Suprapubic skin (tissue), 4 donors: ENCODE data around the gene LMLN. TPM values are rescaled to one million over a fixed set of nuclear protein-coding genes. Genes with fewer than 3 reads are reported as not detected.

Experiments
- DNase-seq, 2 donors: peaks; one replicate each; pipeline ENCODE4 v3.0.0-alpha.2; 2019; ENCODE audit warnings: low spot score in 2 of 2
- H3K27ac ChIP-seq: fragments of 200-600 bp; sonication (generic); one replicate; pipeline ENCODE4 v1.5.1; 2019
- H3K27me3 ChIP-seq: fragments of 200-600 bp; sonication (generic); one replicate; pipeline ENCODE4 v1.5.1; 2019
- H3K36me3 ChIP-seq: fragments of 200-600 bp; sonication (generic); one replicate; pipeline ENCODE4 v1.5.1; 2019
- H3K4me1 ChIP-seq: fragments of 200-600 bp; sonication (generic); one replicate; pipeline ENCODE4 v1.5.1; 2019
- H3K4me3 ChIP-seq: fragments of 200-600 bp; sonication (generic); one replicate; pipeline ENCODE4 v1.5.1; 2019; ENCODE audit warnings: mild to moderate bottlenecking
- H3K9me3 ChIP-seq: fragments of 200-600 bp; sonication (generic); one replicate; pipeline ENCODE4 v1.5.1; 2019
- CTCF ChIP-seq, 2 donors: fragments of 200-600 bp in 1 of 2; fragments of 450-650 bp in 1 of 2; sonication (generic) in 1 of 2; IDR thresholded peaks; one replicate each; pipeline ENCODE4 v1.5.1; 2016 to 2019; ENCODE audit warnings: antibody characterized with exemption in 2 of 2, mild to moderate bottlenecking in 1 of 2, moderate library complexity in 1 of 2
- EP300 ChIP-seq: sonication (generic); formaldehyde crosslinking; IDR thresholded peaks from one replicate; pipeline ENCODE4 v1.6.1; 2017; ENCODE audit warnings: antibody characterized with exemption
- POLR2A ChIP-seq, 2 donors: fragments of 450-650 bp; IDR thresholded peaks; one replicate each; pipeline ENCODE4 v1.6.1; 2017; ENCODE audit warnings: antibody characterized with exemption in 2 of 2, mild to moderate bottlenecking in 2 of 2, moderate library complexity in 2 of 2
- POLR2AphosphoS5 ChIP-seq, 3 donors: sonication (generic); formaldehyde crosslinking; IDR thresholded peaks; one replicate each; pipeline ENCODE4 v1.6.1; 2017; ENCODE audit warnings: antibody characterized with exemption in 3 of 3
- WGBS: methylation state at CpG from one replicate; pipeline ENCODE4 v1.1.5; 2018; 5-methylcytosine and 5-hydroxymethylcytosine counted together
- total RNA-seq, 4 donors: library from RNA; depleted of rRNA; stranded (reverse); fragments of >200 nt; gene quantifications; one replicate each; pipeline ENCODE4 v1.1.0, GENCODE V29; 2016

LMLN gene
- total RNA-seq, 4 donors from 2014 or later, result 3.4 to 8.2 (median 5.5) TPM

GRCh38 chr3:198019115-198019514 lies 59.1 kb downstream of the LMLN start:
- no peaks in the 10 kb centered on the region for H3K27me3 ChIP-seq
- H3K9me3 ChIP-seq, result no peaks in the 10 kb centered on the region
- TF ChIP-seq POLR2A (IDR thresholded peaks at IDR 0.05), result no peak
- TF ChIP-seq POLR2AphosphoS5 (IDR thresholded peaks at IDR 0.05), result no peak
- TF ChIP-seq CTCF (IDR thresholded peaks at IDR 0.05), result no peak
- TF ChIP-seq EP300, result no peak
- no peak overlapping the region for H3K4me3 ChIP-seq
- no peak for DNase-seq
- H3K27ac ChIP-seq, result no peak overlapping the region
- no peaks in the 10 kb centered on the region for H3K4me1 ChIP-seq
- 83% methylated on average over 2 of the region's 2 CpGs for WGBS
- peaks cover 14% of the 10 kb centered on the region for H3K36me3 ChIP-seq

GRCh38 chr3:198021320-198021719 lies 61.3 kb downstream of the LMLN start:
- Histone ChIP-seq H3K4me1 (no peaks in the 10 kb centered on the region), H3K9me3 (no peaks in the 10 kb centered on the region), H3K4me3 (no peak overlapping the region), H3K36me3 (peaks cover 24% of the 10 kb centered on the region), H3K27me3 (no peaks in the 10 kb centered on the region), H3K27ac (no peak overlapping the region)
- TF ChIP-seq CTCF (IDR thresholded peaks at IDR 0.05), result no peak
- TF ChIP-seq POLR2A (IDR thresholded peaks at IDR 0.05), result no peak
- TF ChIP-seq POLR2AphosphoS5 (IDR thresholded peaks at IDR 0.05), result no peak
- TF ChIP-seq EP300, result no peak
- 84% methylated on average over 5 of the region's 5 CpGs for WGBS
- DNase-seq, result no peak

- 97% methylated on average over 3 of the region's 3 CpGs for WGBS
- no peaks in the 10 kb centered on the region for H3K9me3 ChIP-seq
- TF ChIP-seq CTCF (IDR thresholded peaks at IDR 0.05), result no peak
- no peak for TF ChIP-seq POLR2A (IDR thresholded peaks at IDR 0.05)
- no peak for TF ChIP-seq POLR2AphosphoS5 (IDR thresholded peaks at IDR 0.05)
- no peak for TF ChIP-seq EP300
- H3K27ac ChIP-seq, result no peak overlapping the region
- no peaks in the 10 kb centered on the region for H3K4me1 ChIP-seq
- no peak overlapping the region for H3K4me3 ChIP-seq
- H3K27me3 ChIP-seq, result no peaks in the 10 kb centered on the region
- no peak for DNase-seq
- H3K36me3 ChIP-seq, result peaks cover 24% of the 10 kb centered on the region
Measured at GRCh38 chr3:198022604-198023003, 62.6 kb downstream of the LMLN start.

GRCh38 chr3:198025644-198026043 lies 65.6 kb downstream of the LMLN start:
- WGBS, result 93% methylated on average over 8 of the region's 8 CpGs
- peaks cover 25% of the 10 kb centered on the region for H3K36me3 ChIP-seq
- H3K4me3 ChIP-seq, result no peak overlapping the region
- no peaks in the 10 kb centered on the region for H3K4me1 ChIP-seq
- TF ChIP-seq POLR2AphosphoS5 (IDR thresholded peaks at IDR 0.05), result no peak
- no peak for TF ChIP-seq CTCF (IDR thresholded peaks at IDR 0.05)
- TF ChIP-seq POLR2A (IDR thresholded peaks at IDR 0.05), result no peak
- no peaks in the 10 kb centered on the region for H3K27me3 ChIP-seq
- H3K27ac ChIP-seq, result no peak overlapping the region
- no peaks in the 10 kb centered on the region for H3K9me3 ChIP-seq
- DNase-seq, result no peak

GRCh38 chr3:198026620-198027019 lies 66.6 kb downstream of the LMLN start:
- WGBS, result 96% methylated on average over 5 of the region's 5 CpGs

More at GRCh38 chr3:198026620-198027019, 66.6 kb downstream of the LMLN start:
- Histone ChIP-seq H3K27ac (no peak overlapping the region), H3K36me3 (peaks cover 21% of the 10 kb centered on the region), H3K4me1 (no peaks in the 10 kb centered on the region), H3K27me3 (no peaks in the 10 kb centered on the region), H3K4me3 (no peak overlapping the region), H3K9me3 (no peaks in the 10 kb centered on the region)
- no peak for DNase-seq
- TF ChIP-seq POLR2A (IDR thresholded peaks at IDR 0.05) (no peak), EP300 (no peak), POLR2AphosphoS5 (IDR thresholded peaks at IDR 0.05) (no peak), CTCF (IDR thresholded peaks at IDR 0.05) (no peak)
